Kasumi-1 (cell line): Measurements from ENCODE around the gene CGRRF1.

ENCODE experiments used
- DNase-seq, 2 experiments: peaks; one replicate each; lab custom pipeline; 2025; lab: John Stamatoyannopoulos, UW

The CGRRF1 gene

GRCh38 chr14:54577494-54577893 lies 67.8 kb downstream of the CGRRF1 start:
- DNase-seq = no peak

DNA sequence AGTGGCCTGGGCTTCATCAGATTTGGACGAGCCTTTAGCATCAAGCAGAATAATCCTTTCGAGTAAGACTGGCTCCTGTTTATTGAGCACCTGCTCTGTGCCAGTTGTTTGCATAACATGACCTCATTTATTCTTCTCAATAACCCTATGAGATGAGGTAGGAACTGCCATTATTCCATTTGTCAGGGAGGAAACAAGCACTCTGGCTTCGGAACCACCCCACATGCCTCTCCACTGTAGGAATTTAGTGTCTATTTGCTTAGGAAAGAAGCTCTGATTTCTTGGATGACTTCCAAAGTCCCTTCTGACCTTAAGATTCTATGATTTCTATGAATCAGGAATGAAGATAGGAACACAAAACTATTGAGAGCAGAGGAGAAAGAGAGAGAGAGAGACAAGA lies 68.3 kb downstream of the CGRRF1 start:
- no peak for DNase-seq

- no peak for DNase-seq
These were observed 69.9 kb downstream of the CGRRF1 start for GRCh38 chr14:54579621-54580020.

- no peak for DNase-seq
These were observed 71.2 kb downstream of the CGRRF1 start for GRCh38 chr14:54580933-54581332.

DNA sequence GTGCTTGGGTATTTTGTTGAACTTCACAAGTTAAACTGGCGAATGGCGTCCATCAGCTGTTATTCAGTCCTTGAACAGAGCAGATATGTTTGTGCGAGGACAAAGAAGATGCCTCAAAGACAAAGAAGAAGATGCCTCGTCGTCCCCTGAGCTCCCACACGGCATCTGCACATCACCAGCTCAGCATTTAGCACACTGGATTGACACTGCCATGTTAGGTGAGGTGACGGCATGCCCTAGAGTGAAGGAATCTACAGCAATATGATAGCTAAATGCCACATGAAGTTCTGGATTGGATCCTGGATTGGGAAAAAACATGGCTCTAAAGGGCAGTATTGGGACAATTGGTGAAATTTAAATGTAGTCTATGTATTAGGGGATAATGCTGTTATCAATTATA lies 72.6 kb downstream of the CGRRF1 start:
- no peak for DNase-seq

DNA sequence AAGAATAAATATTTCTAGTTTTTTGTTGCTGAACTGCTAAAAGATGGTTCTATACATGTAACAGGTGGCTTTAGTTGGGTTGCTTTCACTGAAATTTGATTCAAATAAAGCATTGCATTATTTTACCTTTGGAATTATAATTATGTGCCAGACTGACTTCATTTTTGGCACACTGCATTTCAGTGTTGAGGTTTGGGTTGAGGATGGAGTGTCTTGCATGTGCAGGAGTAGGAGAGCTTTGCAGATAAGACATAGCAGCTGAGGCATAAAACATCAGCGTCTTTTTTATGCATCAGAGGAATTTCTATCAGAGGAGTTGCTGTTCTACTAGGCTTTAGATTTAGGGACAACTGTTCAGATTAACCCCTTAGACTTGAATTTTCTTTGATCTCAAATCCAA lies 74.4 kb downstream of the CGRRF1 start:
- no peak for DNase-seq

- no peak for DNase-seq
These were observed 75.5 kb downstream of the CGRRF1 start for GRCh38 chr14:54585214-54585613.
